GM21723 (cell line): ENCODE data around the gene CNPY4.
A peak's percentile ranks its signal among the peaks of the same experiment; 100 is the strongest.

Experiments
- ATAC-seq: cut with Tn5 transposase; IDR thresholded peaks from one replicate; pipeline ENCODE4 v1.9.1; 2021; ENCODE audit warnings: mild to moderate bottlenecking, moderate library complexity; ENCODE audit not compliant: unreplicated experiment

CNPY4 gene

GRCh38 chr7:100091411-100092181 is 27.8 kb upstream of the CNPY4 start:
- no peak for ATAC-seq

- ATAC-seq: no peak
Observed at GRCh38 chr7:100093054-100093453, 26.4 kb upstream of the CNPY4 start.

- no peak for ATAC-seq
Observed at GRCh38 chr7:100093498-100093897, 25.9 kb upstream of the CNPY4 start.

DNA sequence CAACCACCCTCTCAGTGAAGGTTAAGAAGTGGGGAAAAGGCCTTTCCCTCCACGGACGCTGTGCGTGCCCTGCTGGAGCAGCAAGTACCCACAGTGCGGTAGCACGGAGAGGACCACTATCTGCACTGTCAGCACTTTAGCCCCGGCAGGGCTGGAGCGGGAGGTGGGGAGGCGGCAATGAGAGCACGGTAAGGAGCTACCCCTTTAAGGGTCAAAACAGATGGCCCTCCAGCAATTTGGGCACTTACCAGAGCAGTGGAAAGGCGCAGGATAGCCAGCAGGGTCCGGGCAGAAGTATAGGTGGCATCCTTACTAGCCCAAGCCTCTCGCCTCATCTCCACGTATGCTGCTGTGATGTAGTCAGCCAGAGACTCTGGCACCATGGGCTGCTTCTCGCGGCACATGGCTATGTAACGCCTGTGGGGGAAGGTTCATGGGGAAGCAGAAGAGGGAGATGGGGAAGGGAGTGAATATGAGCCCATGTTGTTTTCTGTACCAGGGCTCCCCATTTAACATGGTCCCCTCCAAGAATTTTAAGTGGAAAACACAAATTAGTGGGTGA is 25.4 kb upstream of the CNPY4 start:
- no peak for ATAC-seq

DNA sequence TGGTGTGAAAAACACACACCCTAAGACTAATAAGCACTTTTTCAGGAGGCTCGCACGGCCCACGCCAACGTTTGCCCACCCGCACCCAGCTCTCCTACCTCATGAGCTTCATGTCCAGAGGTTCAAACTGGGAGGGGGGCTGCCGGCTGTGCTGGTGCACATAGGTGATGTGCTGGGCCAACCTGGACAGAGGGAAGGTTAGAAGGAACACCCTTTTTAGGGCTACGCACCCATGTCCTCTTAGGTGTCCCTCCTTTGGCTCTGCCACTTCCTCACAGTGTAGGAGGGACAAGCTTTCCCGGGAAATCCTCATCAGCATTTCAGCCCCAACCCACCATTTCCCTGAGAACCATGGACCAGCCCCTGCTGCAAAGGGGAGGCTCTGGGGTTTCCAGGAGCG is 24.1 kb upstream of the CNPY4 start:
- no peak for ATAC-seq

- ATAC-seq: no peak
Observed at GRCh38 chr7:100095704-100096103, 23.7 kb upstream of the CNPY4 start.

DNA sequence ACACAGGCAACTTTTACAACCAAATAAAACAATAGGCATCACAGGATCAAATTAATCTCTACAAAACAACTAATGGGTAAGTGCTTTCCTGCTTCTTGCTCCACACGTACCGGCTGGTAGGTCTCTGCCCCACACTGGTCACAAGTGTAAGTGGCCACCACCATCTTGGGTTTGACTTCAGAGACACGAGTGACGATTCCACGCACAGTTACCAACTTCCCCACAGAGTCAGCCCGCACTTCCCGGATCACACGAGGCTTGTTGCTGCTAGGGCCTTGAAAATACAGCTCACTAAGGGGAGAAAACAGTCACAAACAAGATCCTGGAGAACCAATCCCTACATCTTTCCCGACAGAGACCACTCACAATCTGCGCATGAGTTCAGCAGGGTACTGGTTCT is 20.5 kb upstream of the CNPY4 start:
- no peak for ATAC-seq

DNA sequence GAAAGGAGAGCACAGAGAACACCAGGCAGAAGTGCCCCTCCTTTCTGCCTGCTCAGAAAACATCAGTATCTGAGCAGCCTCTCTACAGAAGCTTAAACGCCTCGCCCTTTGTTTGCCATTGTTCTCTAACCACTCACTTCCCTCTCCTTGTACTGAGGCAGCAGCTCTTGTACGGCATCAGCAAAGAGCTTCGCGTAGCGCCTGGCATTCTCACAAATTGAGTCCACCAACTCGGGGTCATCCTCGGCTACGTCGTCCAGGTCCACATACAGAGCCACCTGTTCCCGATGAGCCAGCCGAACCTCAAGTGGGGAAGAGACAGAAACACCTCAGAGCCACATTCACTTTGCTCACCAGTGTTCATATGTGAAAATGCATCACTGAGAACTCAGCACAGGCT is 20.0 kb upstream of the CNPY4 start:
- no peak for ATAC-seq

DNA sequence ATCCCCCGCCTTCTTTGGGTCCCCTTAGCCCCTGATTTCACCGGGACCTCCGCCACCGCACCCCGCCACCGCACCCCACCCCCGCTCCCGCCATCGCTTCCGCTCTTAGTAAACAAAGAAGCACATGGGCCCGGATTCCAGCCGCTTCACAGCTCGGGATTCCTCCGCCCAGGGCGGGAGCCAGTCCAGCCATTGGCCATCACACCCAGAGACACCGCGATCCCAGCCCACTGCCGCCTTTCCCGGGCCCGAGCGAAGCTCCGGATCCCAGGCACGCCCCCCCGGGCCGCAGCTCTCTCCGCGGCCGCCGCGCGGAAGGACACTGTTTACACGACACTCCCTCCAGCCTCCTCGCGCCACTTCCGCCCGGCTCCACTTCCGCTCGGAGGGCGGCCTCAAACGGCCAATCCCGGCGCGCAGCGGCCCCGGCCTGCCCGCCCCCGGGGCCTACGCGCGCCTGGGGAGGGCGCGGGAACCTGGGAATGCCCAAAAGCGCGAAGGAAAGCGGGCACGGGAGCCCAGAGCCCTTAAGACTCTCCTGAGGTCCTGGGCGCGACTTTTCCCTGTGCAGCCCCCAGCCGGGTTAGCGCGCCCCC is 18.9 kb upstream of the CNPY4 start:
- peak; percentile 68 for ATAC-seq

GRCh38 chr7:100101016-100101862 is 18.2 kb upstream of the CNPY4 start, which contains the start of the genes AP4M1 and MCM7:
TSS of gene AP4M1 (plus strand) at chr7:100101643. CDS start at chr7:100101715, 72 bp downstream.
TSS of gene MCM7 (minus strand) at chr7:100101397. CDS start at chr7:100101294, 103 bp downstream.
- ATAC-seq: peak; percentile 82

- no peak for ATAC-seq
Observed at GRCh38 chr7:100102950-100103840, 16.2 kb upstream of the CNPY4 start.

GRCh38 chr7:100105534-100105933 is 13.9 kb upstream of the CNPY4 start:
- ATAC-seq: no peak

- no peak for ATAC-seq
Observed at GRCh38 chr7:100106633-100107032, 12.8 kb upstream of the CNPY4 start.

- no peak for ATAC-seq
Observed at GRCh38 chr7:100107125-100107737, 12.2 kb upstream of the CNPY4 start.

DNA sequence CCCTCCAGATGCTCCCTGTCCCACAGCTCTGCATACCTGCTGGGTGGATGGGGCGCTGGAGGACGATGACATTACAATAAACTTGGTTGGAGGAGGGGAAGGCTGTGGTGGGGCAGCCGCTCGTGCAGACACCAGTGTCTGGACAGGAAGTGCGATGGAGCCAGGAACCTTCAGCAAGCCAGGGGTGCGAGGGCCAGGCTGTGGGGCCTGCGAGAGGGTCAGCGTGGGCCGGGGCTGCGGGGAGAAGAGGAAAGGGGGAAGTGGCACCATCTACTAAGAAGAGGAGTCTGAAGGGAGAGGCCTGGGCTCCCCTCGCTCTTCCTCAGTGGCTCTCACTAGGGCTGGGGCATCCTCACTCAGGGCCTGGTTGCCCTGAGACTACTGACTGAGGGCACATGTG is 11.5 kb upstream of the CNPY4 start:
- ATAC-seq: no peak

- ATAC-seq: no peak
Observed at GRCh38 chr7:100109521-100110163, 9.8 kb upstream of the CNPY4 start.

DNA sequence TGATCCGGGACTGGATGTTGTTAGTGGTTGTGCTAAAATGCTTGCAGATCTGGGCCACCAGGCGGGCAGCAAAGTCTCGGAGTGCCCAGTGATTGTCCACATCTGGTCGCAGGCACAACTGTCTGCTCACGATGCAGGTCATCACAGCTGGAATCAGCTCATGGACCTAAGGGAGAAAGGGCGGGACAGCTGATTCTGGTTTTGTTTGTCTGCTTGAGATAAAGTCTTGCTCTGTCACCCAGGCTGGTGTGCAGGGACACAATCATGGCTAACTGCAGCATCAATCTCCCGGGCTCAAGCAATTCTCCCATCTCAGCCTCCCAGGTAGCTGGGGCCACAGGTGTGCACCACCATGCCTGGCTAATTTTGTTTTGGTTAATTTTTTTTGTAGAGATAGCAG is 8.3 kb upstream of the CNPY4 start:
- ATAC-seq: no peak

- ATAC-seq: no peak
Observed at GRCh38 chr7:100111914-100112313, 7.5 kb upstream of the CNPY4 start.

GRCh38 chr7:100115026-100115425 is 4.4 kb upstream of the CNPY4 start:
- ATAC-seq: no peak
